ENCODE results near the gene ROBO1.
"Not testable (repeated sequence)": the region's sequence is repeated elsewhere in the genome, so short reads cannot be mapped to it uniquely, and the experiment has no call there.

The ROBO1 gene

GRCh38 chr3:79551997-79552396 lies 215.8 kb downstream of the ROBO1 start:
- no peak for DNase-seq (ENCODE audit: low read depth)

- DNase-seq (ENCODE audit: low read depth), result no peak
Measured at GRCh38 chr3:79551321-79551892, 216.4 kb downstream of the ROBO1 start.

GRCh38 chr3:79543218-79543982 lies 224.4 kb downstream of the ROBO1 start:
- no peak for DNase-seq (ENCODE audit: low read depth)

- DNase-seq (ENCODE audit: low read depth), result no peak
Measured at GRCh38 chr3:79534727-79535126, 233.1 kb downstream of the ROBO1 start.

- no peak for DNase-seq (ENCODE audit: low read depth)
Measured at GRCh38 chr3:79531566-79532295, 236.1 kb downstream of the ROBO1 start.

GRCh38 chr3:79521221-79521848 lies 246.5 kb downstream of the ROBO1 start:
- peak; percentile 43 for DNase-seq (ENCODE audit: low read depth)

GRCh38 chr3:79517766-79518413 lies 249.9 kb downstream of the ROBO1 start:
- no peak for DNase-seq (ENCODE audit: low read depth)

GRCh38 chr3:79516795-79517194 lies 251.0 kb downstream of the ROBO1 start:
- no peak for DNase-seq (ENCODE audit: low read depth)

GRCh38 chr3:79515072-79515471 lies 252.7 kb downstream of the ROBO1 start:
- no peak for DNase-seq (ENCODE audit: low read depth)

- no peak for DNase-seq (ENCODE audit: low read depth)
Measured at GRCh38 chr3:79514069-79514468, 253.7 kb downstream of the ROBO1 start.

GRCh38 chr3:79506751-79507150 lies 261.0 kb downstream of the ROBO1 start:
- DNase-seq (ENCODE audit: low read depth), result no peak

- DNase-seq (ENCODE audit: low read depth), result not testable (repeated sequence)
Measured at GRCh38 chr3:79502216-79502681, 265.5 kb downstream of the ROBO1 start.

- DNase-seq (ENCODE audit: low read depth), result no peak
Measured at GRCh38 chr3:79497447-79498111, 270.2 kb downstream of the ROBO1 start.

- no peak for DNase-seq (ENCODE audit: low read depth)
Measured at GRCh38 chr3:79491029-79491641, 276.7 kb downstream of the ROBO1 start.

GRCh38 chr3:79490165-79491028 lies 277.4 kb downstream of the ROBO1 start:
- peak; percentile 41 for DNase-seq (ENCODE audit: low read depth)

- DNase-seq (ENCODE audit: low read depth), result no peak
Measured at GRCh38 chr3:79488407-79488806, 279.4 kb downstream of the ROBO1 start.

GRCh38 chr3:79480746-79481145 lies 287.1 kb downstream of the ROBO1 start:
- DNase-seq (ENCODE audit: low read depth), result no peak

- DNase-seq (ENCODE audit: low read depth), result no peak
Measured at GRCh38 chr3:79478620-79479019, 289.2 kb downstream of the ROBO1 start.

GRCh38 chr3:79477242-79477641 lies 290.6 kb downstream of the ROBO1 start:
- DNase-seq (ENCODE audit: low read depth), result no peak

GRCh38 chr3:79473993-79474392 lies 293.8 kb downstream of the ROBO1 start:
- no peak for DNase-seq (ENCODE audit: low read depth)
